DMS153 treated with DMSO at 0.1 percent for 48 hours (cell line): ENCODE data around the gene TUT1.
A peak's percentile ranks its signal among the peaks of the same experiment; 100 is the strongest.
"Not testable (repeated sequence)": the region's sequence is repeated elsewhere in the genome, so short reads cannot be mapped to it uniquely, and the experiment has no call there.

Experiments used
- DNase-seq: peaks from one replicate; lab custom pipeline; 2025; ENCODE audit not compliant: unreplicated experiment; lab: John Stamatoyannopoulos, UW

The TUT1 gene

DNA sequence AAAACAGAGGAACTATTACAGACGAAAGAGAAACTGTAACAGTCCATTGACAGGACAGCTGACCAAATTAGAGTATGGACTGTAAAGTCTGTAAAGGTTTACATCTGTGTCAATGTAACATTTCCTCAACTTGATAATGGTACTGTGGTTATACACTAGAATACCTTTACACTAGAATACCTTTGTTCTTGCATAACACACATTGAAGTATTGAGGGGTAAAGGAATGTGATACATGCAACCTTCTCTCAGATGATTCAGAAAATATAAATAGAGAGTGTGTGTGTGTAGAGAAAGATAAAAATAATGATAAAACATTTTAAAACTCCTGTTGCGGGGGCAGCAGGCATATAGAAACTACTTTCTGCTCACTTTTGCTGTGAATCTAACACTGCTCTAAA lies 12.1 kb downstream of the TUT1 start:
- DNase-seq: no peak

- no peak for DNase-seq
These were observed 12.8 kb downstream of the TUT1 start for GRCh38 chr11:62578541-62578940.

- no peak for DNase-seq
These were observed 14.1 kb downstream of the TUT1 start for GRCh38 chr11:62577046-62577714.

DNA sequence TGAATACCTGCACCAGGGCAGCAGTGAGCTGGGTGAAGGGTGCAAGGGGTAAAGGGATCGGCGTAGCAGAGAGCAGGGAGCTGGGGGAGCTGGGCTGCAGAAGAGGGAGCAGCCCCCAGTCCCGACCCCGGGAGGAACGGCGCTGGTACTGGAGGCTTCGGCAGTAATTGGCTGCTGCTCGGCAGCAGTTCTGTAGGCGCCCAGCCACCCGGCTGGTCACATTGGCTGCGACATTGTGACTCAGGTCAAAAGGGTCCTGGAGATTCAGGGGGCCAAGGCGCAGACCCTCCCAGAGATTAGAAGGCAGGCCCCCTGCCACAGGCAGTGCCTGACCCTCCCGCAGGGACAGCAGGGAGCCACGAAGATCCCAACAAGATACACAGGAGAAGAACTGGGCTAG lies 15.5 kb downstream of the TUT1 start:
- no peak for DNase-seq

DNA sequence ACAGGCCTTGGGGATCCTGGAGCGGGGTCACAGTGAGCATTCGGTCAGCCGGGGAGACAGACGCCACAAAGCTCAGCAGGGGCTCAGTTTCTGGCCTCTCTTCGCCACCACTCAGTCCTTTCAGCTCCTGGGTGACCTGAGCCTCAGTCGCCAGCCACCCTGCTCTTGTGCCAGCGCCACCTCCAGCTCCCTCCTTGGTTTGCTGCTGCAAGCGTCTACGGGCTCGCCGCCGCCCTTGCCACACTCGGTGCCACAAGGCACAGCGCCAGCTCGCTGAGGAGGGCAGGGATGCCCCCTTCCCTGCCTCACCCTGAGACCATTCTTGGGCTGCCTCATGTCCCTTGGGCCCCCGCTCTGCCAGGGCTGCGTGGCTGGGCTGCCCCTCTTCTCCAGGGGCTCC lies 16.2 kb downstream of the TUT1 start:
- DNase-seq: no peak

DNA sequence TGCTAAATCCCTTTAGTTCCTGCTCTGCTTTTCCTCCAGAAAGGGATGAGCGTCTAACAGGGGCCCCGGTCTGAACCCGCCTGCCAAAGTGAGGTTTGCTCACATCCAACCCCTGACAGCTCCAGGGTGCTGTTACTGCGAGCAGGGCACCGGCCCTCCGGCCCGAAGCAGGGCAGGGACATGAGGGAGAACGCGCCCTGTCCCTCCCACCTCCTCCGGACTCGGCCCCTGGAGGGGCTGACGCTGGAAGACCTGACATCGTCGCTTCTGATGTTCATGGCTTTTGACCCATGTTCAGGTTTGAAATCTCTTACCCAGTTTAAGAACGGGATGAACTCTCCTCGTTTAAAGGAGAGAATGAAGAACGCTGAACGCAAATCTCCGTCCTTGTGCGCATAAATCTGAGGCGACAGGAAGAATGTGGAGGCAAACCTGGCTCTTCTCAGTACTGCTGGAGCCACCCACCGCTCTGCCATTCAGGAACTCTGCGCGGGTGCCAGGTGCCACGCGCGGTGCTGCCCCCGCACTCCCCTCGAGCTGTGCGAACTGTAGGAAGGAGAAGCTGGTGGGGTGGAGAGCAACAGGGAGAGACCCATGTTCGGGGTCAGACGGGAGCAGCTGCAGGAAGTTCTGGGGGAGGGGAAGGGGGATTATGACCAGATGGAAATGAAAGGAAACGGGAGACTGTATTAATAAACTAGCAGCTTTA lies 16.8 kb downstream of the TUT1 start:
- peak; percentile 11 for DNase-seq

GRCh38 chr11:62573592-62574362 lies 17.5 kb downstream of the TUT1 start, which contains the start of gene EEF1G:
EEF1G (minus strand) TSS chr11:62573891; CDS start chr11:62573842, 49 bp downstream.
- peak; percentile 99 for DNase-seq

DNA sequence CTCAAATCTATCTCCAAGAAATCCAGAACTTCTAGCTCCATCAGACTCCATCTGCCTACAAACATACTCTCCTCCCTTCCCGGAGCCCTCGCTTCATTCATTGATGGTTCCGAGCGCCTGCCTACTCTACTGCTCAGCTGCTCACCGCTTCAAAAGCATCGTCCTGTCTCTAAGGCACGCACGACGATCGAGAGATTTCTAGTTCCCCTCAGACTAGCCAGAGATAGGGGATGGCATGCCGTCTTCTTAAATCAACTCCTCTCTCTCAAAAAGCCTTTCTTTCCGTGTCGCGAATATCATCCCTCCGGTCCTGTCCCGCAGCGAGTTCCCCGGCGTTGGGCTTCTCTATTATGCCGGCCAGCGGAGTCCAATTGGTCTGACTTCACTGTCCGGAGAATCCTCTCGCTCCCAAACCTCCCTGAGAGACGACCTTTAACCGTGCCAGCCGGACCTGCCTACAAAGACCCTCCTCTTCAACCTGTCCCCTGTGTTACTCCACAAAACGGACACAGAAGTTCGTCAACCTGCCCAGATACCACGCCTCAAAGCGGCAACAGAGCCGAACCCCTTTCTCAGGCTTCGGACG lies 18.2 kb downstream of the TUT1 start:
- DNase-seq: no peak

- no peak for DNase-seq
These were observed 18.9 kb downstream of the TUT1 start for GRCh38 chr11:62572431-62572830.

- not testable (repeated sequence) for DNase-seq
These were observed 19.8 kb downstream of the TUT1 start for GRCh38 chr11:62571493-62571892.

- not testable (repeated sequence) for DNase-seq
These were observed 20.4 kb downstream of the TUT1 start for GRCh38 chr11:62570903-62571302.

- no peak for DNase-seq
These were observed 21.7 kb downstream of the TUT1 start for GRCh38 chr11:62569611-62570010.

DNA sequence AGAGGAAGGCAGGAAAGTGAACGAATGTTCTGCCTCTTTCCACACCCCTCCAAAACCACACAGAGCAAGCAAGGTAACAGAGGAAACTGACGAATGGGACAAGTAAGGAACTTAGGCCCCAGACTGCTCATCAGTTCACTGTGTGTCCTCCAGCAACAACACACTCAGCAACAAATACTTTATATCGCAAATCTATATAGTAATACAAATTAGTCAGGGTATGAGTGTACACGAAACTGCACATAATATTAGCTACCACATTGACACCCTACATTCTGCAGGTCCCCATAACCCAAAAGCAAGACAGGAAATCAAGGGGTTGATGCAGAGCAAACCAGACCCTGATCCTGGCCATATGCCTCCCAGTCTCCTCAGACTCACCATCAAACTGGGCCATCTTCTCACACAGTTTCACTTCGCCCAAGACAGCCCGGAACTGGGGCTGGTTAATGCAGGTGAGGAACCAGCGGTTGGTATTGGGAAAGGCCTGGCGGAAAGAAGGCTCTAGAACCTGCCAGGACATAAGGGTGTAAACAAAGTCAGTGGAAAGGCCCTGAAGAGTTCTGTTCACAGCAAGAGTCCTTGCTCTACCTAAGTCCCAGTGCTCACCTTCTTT lies 24.2 kb downstream of the TUT1 start:
- no peak for DNase-seq

DNA sequence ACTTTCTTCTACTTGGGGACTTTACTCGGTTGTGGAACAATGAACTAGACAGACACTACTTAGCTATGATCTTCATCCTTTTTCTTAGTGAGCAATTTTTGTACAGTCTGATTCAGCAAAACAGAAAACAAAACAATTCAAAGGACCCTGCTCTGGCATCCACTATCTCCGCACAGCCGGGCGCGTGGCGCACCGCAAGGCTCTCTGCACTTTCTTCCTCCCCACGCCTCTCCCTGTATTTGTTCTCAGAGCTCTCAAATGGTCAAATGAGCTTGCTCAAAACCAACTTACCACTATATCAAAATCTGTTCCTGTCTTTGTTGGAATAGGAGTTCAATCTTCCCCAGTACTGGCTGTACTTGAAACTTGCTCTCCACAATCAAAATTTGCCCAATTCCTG lies 25.1 kb downstream of the TUT1 start:
- no peak for DNase-seq

DNA sequence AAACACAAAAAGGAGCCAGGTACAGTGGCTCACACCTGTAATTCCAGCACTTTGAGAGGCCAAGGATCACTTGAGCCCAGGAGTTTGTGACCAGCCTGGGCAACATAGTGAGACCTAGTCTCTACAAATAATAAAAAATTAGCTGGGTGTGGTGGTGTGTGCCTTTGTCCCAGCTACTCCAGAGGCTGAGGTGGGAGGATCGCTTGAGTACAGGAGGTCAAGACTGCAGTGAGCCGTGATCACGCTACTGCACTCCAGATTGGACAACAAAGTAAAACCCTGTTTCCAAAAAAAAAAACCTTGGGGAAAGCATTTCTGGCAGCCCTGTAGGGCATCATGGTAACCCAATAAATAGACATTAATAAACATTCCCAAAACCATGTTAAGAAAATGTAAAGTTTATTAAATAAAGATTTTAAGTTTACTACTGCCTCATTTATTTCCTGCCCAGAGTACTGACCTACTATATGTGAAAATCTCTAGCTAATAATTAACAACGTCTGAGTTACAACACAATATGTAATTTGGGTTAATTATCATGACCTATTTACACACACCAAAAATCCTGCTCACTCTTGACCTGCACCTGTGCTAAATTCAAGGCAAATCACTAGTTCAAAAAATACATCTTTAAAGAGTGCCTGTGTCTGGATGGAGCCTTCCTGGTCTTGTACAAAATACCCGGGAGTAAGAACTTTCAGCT lies 26.1 kb downstream of the TUT1 start:
- no peak for DNase-seq

- DNase-seq: not testable (repeated sequence)
These were observed 29.6 kb downstream of the TUT1 start for GRCh38 chr11:62561677-62562230.

DNA sequence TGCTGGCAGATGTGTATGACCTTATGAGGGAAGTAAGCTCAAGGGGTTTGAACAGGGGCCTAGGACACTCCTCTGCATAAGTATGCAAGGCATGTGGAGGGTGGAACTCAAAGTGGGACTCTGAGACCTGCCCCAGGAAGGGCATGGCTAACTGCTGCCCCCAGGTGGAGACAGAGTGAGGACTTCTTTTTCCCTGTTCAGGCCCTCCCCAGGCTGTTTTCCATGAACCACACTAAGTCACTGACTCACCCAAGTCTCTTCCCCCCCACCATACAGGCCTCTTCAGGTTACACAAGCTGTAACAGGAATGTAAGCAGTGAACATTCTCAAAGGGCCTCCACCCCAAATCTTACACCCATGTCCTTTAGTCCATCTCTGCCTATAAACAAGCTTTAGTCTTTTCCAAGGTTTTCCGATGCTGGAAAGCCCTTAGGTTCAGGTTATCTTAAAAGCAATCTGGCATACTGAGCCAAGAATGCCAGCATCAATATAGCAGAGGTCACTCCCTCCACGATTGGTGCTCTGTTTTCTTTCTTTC lies 30.7 kb downstream of the TUT1 start:
- DNase-seq: no peak

DNA sequence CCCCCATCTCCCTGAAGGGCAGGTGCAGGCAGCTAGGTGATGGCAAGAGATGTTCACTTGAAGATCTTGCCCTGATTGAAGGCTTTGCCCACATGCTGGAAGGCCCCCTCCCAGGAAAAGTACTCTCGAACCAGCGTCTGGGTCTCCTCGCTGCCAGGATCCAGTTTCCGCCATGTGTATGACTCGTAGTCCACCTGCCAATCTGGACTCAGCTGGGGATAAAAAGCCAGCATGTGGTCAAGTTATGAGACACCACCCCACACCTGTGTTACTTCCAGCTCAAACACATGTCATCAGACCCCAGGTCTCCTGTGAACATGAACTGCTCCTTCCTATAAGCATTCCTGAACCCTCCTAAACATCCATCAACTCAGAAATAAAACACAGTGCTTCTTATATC lies 31.7 kb downstream of the TUT1 start:
- not testable (repeated sequence) for DNase-seq

DNA sequence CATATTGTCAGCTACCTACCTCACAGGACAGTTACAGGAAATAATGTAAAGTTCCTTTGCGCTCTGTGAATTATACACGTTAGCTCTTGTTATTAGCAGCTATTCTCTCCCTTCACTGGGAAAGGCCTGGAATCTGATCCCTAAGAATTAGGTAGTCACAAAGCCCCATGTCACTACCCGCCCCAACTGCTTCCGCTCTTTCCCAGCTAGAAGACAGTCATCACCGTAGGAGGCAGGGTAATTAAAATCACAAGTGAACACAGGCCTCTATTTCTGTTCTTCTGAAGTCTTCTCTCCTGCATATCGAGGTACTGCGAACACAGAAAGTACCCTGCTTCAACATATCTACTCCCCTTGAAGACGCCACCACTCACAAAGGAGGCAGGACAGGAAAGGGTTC lies 32.1 kb downstream of the TUT1 start:
- DNase-seq: no peak

DNA sequence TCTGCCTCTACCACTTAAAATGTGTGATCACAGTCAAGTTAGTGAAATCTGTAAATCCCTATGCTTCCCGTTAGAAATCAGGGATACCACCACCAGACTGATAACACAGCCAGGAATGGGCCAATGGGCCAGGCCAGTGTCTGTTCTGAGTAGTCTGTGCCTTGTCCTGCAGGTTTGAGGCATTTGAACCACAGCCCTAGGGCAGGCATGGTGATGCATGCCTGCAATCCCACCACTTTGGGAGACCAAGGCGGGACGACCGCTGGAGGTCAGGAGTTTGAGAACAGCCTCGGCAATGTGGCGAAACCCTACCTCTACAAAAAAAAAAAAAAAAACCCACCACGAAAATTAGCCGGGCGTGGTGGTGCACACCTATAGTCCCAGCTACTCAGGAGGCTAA lies 32.7 kb downstream of the TUT1 start:
- no peak for DNase-seq
